GM12801 (cell line): Measurements from ENCODE around the gene GFAP.

Experiments used
- CTCF ChIP-seq: IDR thresholded peaks from one replicate; pipeline ENCODE4 v1.5.1; 2011; ENCODE audit warnings: control low read depth; ENCODE audit not compliant: insufficient read length; ENCODE audit errors: extremely low read depth

The GFAP gene

GRCh38 chr17:44875761-44876160 lies 39.5 kb downstream of the GFAP start:
- TF ChIP-seq CTCF = no peak

- no peak for TF ChIP-seq CTCF
Measured at GRCh38 chr17:44872131-44872768, 43.0 kb downstream of the GFAP start.

GRCh38 chr17:44871556-44871955 lies 43.7 kb downstream of the GFAP start:
- TF ChIP-seq CTCF = no peak

- no peak for TF ChIP-seq CTCF
Measured at GRCh38 chr17:44867841-44868240, 47.5 kb downstream of the GFAP start.

GRCh38 chr17:44865931-44866330 lies 49.4 kb downstream of the GFAP start:
- TF ChIP-seq CTCF = no peak

- TF ChIP-seq CTCF = no peak
Measured at GRCh38 chr17:44865231-44865660, 50.1 kb downstream of the GFAP start.

- no peak for TF ChIP-seq CTCF
Measured at GRCh38 chr17:44864831-44865230, 50.5 kb downstream of the GFAP start.
